Measurements from ENCODE around the gene TYR.
"Not testable (repeated sequence)": the region's sequence is repeated elsewhere in the genome, so short reads cannot be mapped to it uniquely, and the experiment has no call there.

TYR gene

GRCh38 chr11:89235976-89236375, 58.3 kb downstream of the TYR start:
- no peaks in the 10 kb centered on the region for H3K4me1 ChIP-seq (ENCODE audit: control insufficient read depth, low read depth, low read length)
- no peak overlapping the region for H2BK120ac ChIP-seq (ENCODE audit: low read depth, low read length)
- H3K27ac ChIP-seq (ENCODE audit: low read depth, low read length), result no peak overlapping the region
- no CpG with 5 or more reads among the region's 5 CpGs for WGBS (ENCODE audit: extremely low coverage, insufficient coverage, low lambda C conversion rate)
- H3K4ac ChIP-seq (ENCODE audit: low read depth, low read length), result no peak overlapping the region
- H3K79me1 ChIP-seq (ENCODE audit: low read length), result no peaks in the 10 kb centered on the region
- no peak overlapping the region for H2AK5ac ChIP-seq (ENCODE audit: low read length)
- no peak overlapping the region for H3K56ac ChIP-seq (ENCODE audit: low read length)
- H3K27me3 ChIP-seq (ENCODE audit: insufficient read depth, low read length, poor library complexity), result no peaks in the 10 kb centered on the region
- no peak overlapping the region for H4K5ac ChIP-seq (ENCODE audit: low read length)
- no peak overlapping the region for H3K23ac ChIP-seq (ENCODE audit: low read length)
- H3K4me3 ChIP-seq (ENCODE audit: low read length), result no peak overlapping the region
- no peak for DNase-seq
- no peak overlapping the region for H4K8ac ChIP-seq (ENCODE audit: low read depth, low read length)
- no peaks in the 10 kb centered on the region for H3K79me2 ChIP-seq (ENCODE audit: control insufficient read depth, insufficient read depth, low read length)
- H3K4me2 ChIP-seq (ENCODE audit: low read length), result no peak overlapping the region
- H3K36me3 ChIP-seq (ENCODE audit: control insufficient read depth, insufficient read depth, low read length), result no peaks in the 10 kb centered on the region
- H2BK5ac ChIP-seq (ENCODE audit: low read length), result no peak overlapping the region
- H3K18ac ChIP-seq (ENCODE audit: low read length), result no peak overlapping the region
- H3K9ac ChIP-seq (ENCODE audit: low read length), result no peak overlapping the region
- H2BK15ac ChIP-seq (replicated peaks; ENCODE audit: low read depth), result no peak overlapping the region

- not testable (repeated sequence) for H2BK120ac ChIP-seq (ENCODE audit: low read depth, low read length); H2BK15ac ChIP-seq (replicated peaks; ENCODE audit: low read depth); H3K4me2 ChIP-seq (ENCODE audit: low read length); H3K9ac ChIP-seq (ENCODE audit: low read length); H3K36me3 ChIP-seq (ENCODE audit: control insufficient read depth, insufficient read depth, low read length); H3K27me3 ChIP-seq (ENCODE audit: insufficient read depth, low read length, poor library complexity); H3K4me3 ChIP-seq (ENCODE audit: low read length); DNase-seq; H3K18ac ChIP-seq (ENCODE audit: low read length); H3K79me2 ChIP-seq (ENCODE audit: control insufficient read depth, insufficient read depth, low read length); H3K4ac ChIP-seq (ENCODE audit: low read depth, low read length); H3K56ac ChIP-seq (ENCODE audit: low read length); H4K8ac ChIP-seq (ENCODE audit: low read depth, low read length); H3K79me1 ChIP-seq (ENCODE audit: low read length); H3K23ac ChIP-seq (ENCODE audit: low read length); H2BK5ac ChIP-seq (ENCODE audit: low read length); H4K5ac ChIP-seq (ENCODE audit: low read length); H2AK5ac ChIP-seq (ENCODE audit: low read length); H3K27ac ChIP-seq (ENCODE audit: low read depth, low read length); H3K4me1 ChIP-seq (ENCODE audit: control insufficient read depth, low read depth, low read length)
- no CpG with 5 or more reads among the region's 4 CpGs for WGBS (ENCODE audit: extremely low coverage, insufficient coverage, low lambda C conversion rate)
Observed at GRCh38 chr11:89247007-89247406, 69.3 kb downstream of the TYR start.

GRCh38 chr11:89249196-89249595, 71.5 kb downstream of the TYR start:
- Histone ChIP-seq H3K4me2 (ENCODE audit: low read length) (no peak overlapping the region), H4K8ac (ENCODE audit: low read depth, low read length) (no peak overlapping the region), H3K9ac (ENCODE audit: low read length) (no peak overlapping the region), H2BK15ac (replicated peaks; ENCODE audit: low read depth) (no peak overlapping the region), H2BK5ac (ENCODE audit: low read length) (no peak overlapping the region), H3K27me3 (ENCODE audit: insufficient read depth, low read length, poor library complexity) (no peaks in the 10 kb centered on the region), H3K23ac (ENCODE audit: low read length) (no peak overlapping the region), H3K4me1 (ENCODE audit: control insufficient read depth, low read depth, low read length) (no peaks in the 10 kb centered on the region), H4K5ac (ENCODE audit: low read length) (no peak overlapping the region), H2AK5ac (ENCODE audit: low read length) (no peak overlapping the region), H2BK120ac (ENCODE audit: low read depth, low read length) (no peak overlapping the region), H3K4me3 (ENCODE audit: low read length) (no peak overlapping the region), H3K4ac (ENCODE audit: low read depth, low read length) (no peak overlapping the region), H3K79me1 (ENCODE audit: low read length) (no peaks in the 10 kb centered on the region), H3K79me2 (ENCODE audit: control insufficient read depth, insufficient read depth, low read length) (no peaks in the 10 kb centered on the region), H3K36me3 (ENCODE audit: control insufficient read depth, insufficient read depth, low read length) (no peaks in the 10 kb centered on the region), H3K27ac (ENCODE audit: low read depth, low read length) (no peak overlapping the region), H3K18ac (ENCODE audit: low read length) (no peak overlapping the region), H3K56ac (ENCODE audit: low read length) (no peak overlapping the region)
- no CpG with 5 or more reads among the region's 2 CpGs for WGBS (ENCODE audit: extremely low coverage, insufficient coverage, low lambda C conversion rate)
- DNase-seq, result no peak

- not testable (repeated sequence) for H4K8ac ChIP-seq (ENCODE audit: low read depth, low read length); H3K79me1 ChIP-seq (ENCODE audit: low read length); H3K23ac ChIP-seq (ENCODE audit: low read length); H4K5ac ChIP-seq (ENCODE audit: low read length); H3K36me3 ChIP-seq (ENCODE audit: control insufficient read depth, insufficient read depth, low read length); H3K9ac ChIP-seq (ENCODE audit: low read length); H3K27me3 ChIP-seq (ENCODE audit: insufficient read depth, low read length, poor library complexity); H3K4me3 ChIP-seq (ENCODE audit: low read length); H3K56ac ChIP-seq (ENCODE audit: low read length); H3K18ac ChIP-seq (ENCODE audit: low read length); H2BK120ac ChIP-seq (ENCODE audit: low read depth, low read length); H3K4me1 ChIP-seq (ENCODE audit: control insufficient read depth, low read depth, low read length); H3K4me2 ChIP-seq (ENCODE audit: low read length); H3K27ac ChIP-seq (ENCODE audit: low read depth, low read length); H2BK5ac ChIP-seq (ENCODE audit: low read length); H3K4ac ChIP-seq (ENCODE audit: low read depth, low read length); DNase-seq; H2AK5ac ChIP-seq (ENCODE audit: low read length); H3K79me2 ChIP-seq (ENCODE audit: control insufficient read depth, insufficient read depth, low read length); H2BK15ac ChIP-seq (replicated peaks; ENCODE audit: low read depth)
- no CpG with 5 or more reads among the region's 1 CpG for WGBS (ENCODE audit: extremely low coverage, insufficient coverage, low lambda C conversion rate)
Observed at GRCh38 chr11:89261483-89261882, 83.8 kb downstream of the TYR start.

GRCh38 chr11:89267660-89268302, 90.1 kb downstream of the TYR start:
- no peaks in the 10 kb centered on the region for H3K79me2 ChIP-seq (ENCODE audit: control insufficient read depth, insufficient read depth, low read length)
- H4K5ac ChIP-seq (ENCODE audit: low read length), result no peak overlapping the region
- no peak overlapping the region for H3K4me3 ChIP-seq (ENCODE audit: low read length)
- no peak overlapping the region for H2BK120ac ChIP-seq (ENCODE audit: low read depth, low read length)
- no peak overlapping the region for H2BK15ac ChIP-seq (replicated peaks; ENCODE audit: low read depth)
- H3K27ac ChIP-seq (ENCODE audit: low read depth, low read length), result no peak overlapping the region
- H3K23ac ChIP-seq (ENCODE audit: low read length), result no peak overlapping the region
- no peak overlapping the region for H3K56ac ChIP-seq (ENCODE audit: low read length)
- no CpG with 5 or more reads among the region's 2 CpGs for WGBS (ENCODE audit: extremely low coverage, insufficient coverage, low lambda C conversion rate)
- H3K4me1 ChIP-seq (ENCODE audit: control insufficient read depth, low read depth, low read length), result no peaks in the 10 kb centered on the region
- H3K4me2 ChIP-seq (ENCODE audit: low read length), result no peak overlapping the region
- no peak overlapping the region for H3K18ac ChIP-seq (ENCODE audit: low read length)
- no peak overlapping the region for H4K8ac ChIP-seq (ENCODE audit: low read depth, low read length)
- H3K79me1 ChIP-seq (ENCODE audit: low read length), result no peaks in the 10 kb centered on the region
- H2AK5ac ChIP-seq (ENCODE audit: low read length), result no peak overlapping the region
- no peak for DNase-seq
- H2BK5ac ChIP-seq (ENCODE audit: low read length), result no peak overlapping the region
- H3K36me3 ChIP-seq (ENCODE audit: control insufficient read depth, insufficient read depth, low read length), result no peaks in the 10 kb centered on the region
- no peaks in the 10 kb centered on the region for H3K27me3 ChIP-seq (ENCODE audit: insufficient read depth, low read length, poor library complexity)
- H3K9ac ChIP-seq (ENCODE audit: low read length), result no peak overlapping the region
- H3K4ac ChIP-seq (ENCODE audit: low read depth, low read length), result no peak overlapping the region

GRCh38 chr11:89272540-89273088, 94.9 kb downstream of the TYR start:
- H3K56ac ChIP-seq (ENCODE audit: low read length); H3K4me1 ChIP-seq (ENCODE audit: control insufficient read depth, low read depth, low read length); H3K4me3 ChIP-seq (ENCODE audit: low read length); DNase-seq; H4K8ac ChIP-seq (ENCODE audit: low read depth, low read length); H3K36me3 ChIP-seq (ENCODE audit: control insufficient read depth, insufficient read depth, low read length); H2BK120ac ChIP-seq (ENCODE audit: low read depth, low read length); H3K9ac ChIP-seq (ENCODE audit: low read length); H4K5ac ChIP-seq (ENCODE audit: low read length); H3K18ac ChIP-seq (ENCODE audit: low read length); H3K23ac ChIP-seq (ENCODE audit: low read length); H2AK5ac ChIP-seq (ENCODE audit: low read length); H3K4me2 ChIP-seq (ENCODE audit: low read length); H2BK15ac ChIP-seq (replicated peaks; ENCODE audit: low read depth); H3K4ac ChIP-seq (ENCODE audit: low read depth, low read length); H3K79me1 ChIP-seq (ENCODE audit: low read length); H3K27ac ChIP-seq (ENCODE audit: low read depth, low read length); H2BK5ac ChIP-seq (ENCODE audit: low read length); H3K79me2 ChIP-seq (ENCODE audit: control insufficient read depth, insufficient read depth, low read length); H3K27me3 ChIP-seq (ENCODE audit: insufficient read depth, low read length, poor library complexity): not testable (repeated sequence)
- WGBS (ENCODE audit: extremely low coverage, insufficient coverage, low lambda C conversion rate), result no CpG with 5 or more reads among the region's 1 CpG
